Upper lobe of left lung (tissue), 4 donors: ENCODE measurements around the gene TK1.

Experiments used
- CTCF ChIP-seq, 6 experiments: fragments of 450-650 bp in 4 of 6; fragments of 200-600 bp in 2 of 6; sonication (generic) in 2 of 6; IDR thresholded peaks; one replicate each; pipeline ENCODE4 v1.5.1; 2016 to 2019; ENCODE audit warnings: antibody characterized with exemption in 6 of 6
- POLR2A ChIP-seq, 4 donors: fragments of 450-650 bp; IDR thresholded peaks; one replicate each; pipeline ENCODE4 v1.5.1; 2016 to 2017; ENCODE audit warnings: antibody characterized with exemption in 4 of 4, mild to moderate bottlenecking in 2 of 4

GRCh38 chr17:78186692-78187595, at the start of gene TK1, which contains the start of gene AFMID:
- peak in 3 of 4 donors; percentile 27 to 83 (median 72) for TF ChIP-seq POLR2A (IDR thresholded peaks at IDR 0.05)
- peak; percentile 72 to 98 (median 94) for TF ChIP-seq CTCF (IDR thresholded peaks at IDR 0.05)
